ENCODE measurements around the gene PRIM2. TPM values are rescaled to one million over a fixed set of nuclear protein-coding genes. Genes with fewer than 3 reads are reported as not detected.
"Not testable (repeated sequence)": the region's sequence is repeated elsewhere in the genome, so short reads cannot be mapped to it uniquely, and the experiment has no call there.

Gene PRIM2
- total and polyA plus RNA-seq, 2 of the 4 experiments (the other 2 are of a cell fraction) = 11.8 to 37.5 TPM

GRCh38 chr6:57523221-57523620, 205.8 kb downstream of the PRIM2 start:
- H4K5ac ChIP-seq (ENCODE audit: low read depth, low read length); H4K91ac ChIP-seq (ENCODE audit: insufficient read depth, low read depth, low read length); H4K8ac ChIP-seq (ENCODE audit: low read depth in 2 of 2, low read length in 2 of 2); CTCF ChIA-PET; H3K36me3 ChIP-seq (ENCODE audit: control insufficient read depth, insufficient read depth, low read length); H3K27me3 ChIP-seq (ENCODE audit: control insufficient read depth, insufficient read depth, low read length); H3K18ac ChIP-seq (ENCODE audit: low read depth, low read length); DNase-seq; H3K9ac ChIP-seq (ENCODE audit: low read depth, low read length); H2AK9ac ChIP-seq (replicated peaks; ENCODE audit: low read depth, low read length, poor library complexity); H2BK5ac ChIP-seq (ENCODE audit: low read depth, low read length, poor library complexity, severe bottlenecking); H3K14ac ChIP-seq (replicated peaks; ENCODE audit: low read depth, low read length); H4K20me1 ChIP-seq (ENCODE audit: insufficient read depth, low read length); H3K9me3 ChIP-seq (ENCODE audit: control insufficient read depth, insufficient read depth, low read length); in situ Hi-C loops (cut with MboI; ENCODE audit: low sequenced_read_pairs); H3K23ac ChIP-seq (ENCODE audit: low read depth, low read length); H3K79me1 ChIP-seq (ENCODE audit: low read depth in 1 of 2, low read length in 2 of 2); H2AFZ ChIP-seq (replicated peaks; ENCODE audit: low read length, poor library complexity); BruUV-seq (replicated peaks); H2AK5ac ChIP-seq (ENCODE audit: low read depth, low read length); H3K27ac ChIP-seq (ENCODE audit: insufficient read depth, low read length); H3K4me2 ChIP-seq (ENCODE audit: low read depth, low read length); H2BK20ac ChIP-seq (ENCODE audit: low read depth, low read length); dilution Hi-C loops (cut with HindIII; ENCODE audit: low sequenced_read_pairs, unreplicated experiment); H2BK120ac ChIP-seq (ENCODE audit: low read depth, low read length); H3K4me1 ChIP-seq (ENCODE audit: control insufficient read depth, insufficient read depth, low read length); H3K4me3 ChIP-seq (ENCODE audit: insufficient read depth, low read depth, low read length); POLR2A ChIA-PET (ENCODE audit: unreplicated experiment); H2BK15ac ChIP-seq (ENCODE audit: low read depth, low read length); intact Hi-C loops (cut with micrococcal nuclease); H3K56ac ChIP-seq (ENCODE audit: extremely low read depth, insufficient read depth, low read length); H3K9me1 ChIP-seq (ENCODE audit: insufficient read depth, low read length); H3K4ac ChIP-seq (ENCODE audit: low read depth, low read length): not testable (repeated sequence)
- peak; percentile 32 for ATAC-seq (ENCODE audit: low read depth)
- no CpG with 5 or more reads among the region's 2 CpGs for WGBS, 2 experiments (ENCODE audit: extremely low coverage in 2 of 2, insufficient read length in 1 of 2)

- H3K27me3 ChIP-seq (ENCODE audit: control insufficient read depth, insufficient read depth, low read length); H3K36me3 ChIP-seq (ENCODE audit: control insufficient read depth, insufficient read depth, low read length); H3K9me3 ChIP-seq (ENCODE audit: control insufficient read depth, insufficient read depth, low read length); H4K5ac ChIP-seq (ENCODE audit: low read depth, low read length); H3K9ac ChIP-seq (ENCODE audit: low read depth, low read length); H4K91ac ChIP-seq (ENCODE audit: insufficient read depth, low read depth, low read length); H3K14ac ChIP-seq (replicated peaks; ENCODE audit: low read depth, low read length); H3K4me3 ChIP-seq (ENCODE audit: insufficient read depth, low read depth, low read length); intact Hi-C loops (cut with micrococcal nuclease); H4K8ac ChIP-seq (ENCODE audit: low read depth in 2 of 2, low read length in 2 of 2); H2AK9ac ChIP-seq (replicated peaks; ENCODE audit: low read depth, low read length, poor library complexity); H3K79me1 ChIP-seq (ENCODE audit: low read depth in 1 of 2, low read length in 2 of 2); CTCF ChIA-PET; H3K18ac ChIP-seq (ENCODE audit: low read depth, low read length); H3K4ac ChIP-seq (ENCODE audit: low read depth, low read length); H3K9me1 ChIP-seq (ENCODE audit: insufficient read depth, low read length); H2BK5ac ChIP-seq (ENCODE audit: low read depth, low read length, poor library complexity, severe bottlenecking); POLR2A ChIA-PET (ENCODE audit: unreplicated experiment); H3K56ac ChIP-seq (ENCODE audit: extremely low read depth, insufficient read depth, low read length); H3K4me2 ChIP-seq (ENCODE audit: low read depth, low read length); H2AFZ ChIP-seq (replicated peaks; ENCODE audit: low read length, poor library complexity); DNase-seq; ATAC-seq (ENCODE audit: low read depth); H4K20me1 ChIP-seq (ENCODE audit: insufficient read depth, low read length); H2BK120ac ChIP-seq (ENCODE audit: low read depth, low read length); H2AK5ac ChIP-seq (ENCODE audit: low read depth, low read length); in situ Hi-C loops (cut with MboI; ENCODE audit: low sequenced_read_pairs); BruUV-seq (replicated peaks); H3K27ac ChIP-seq (ENCODE audit: insufficient read depth, low read length); H3K4me1 ChIP-seq (ENCODE audit: control insufficient read depth, insufficient read depth, low read length); H3K23ac ChIP-seq (ENCODE audit: low read depth, low read length); H2BK20ac ChIP-seq (ENCODE audit: low read depth, low read length); H2BK15ac ChIP-seq (ENCODE audit: low read depth, low read length); dilution Hi-C loops (cut with HindIII; ENCODE audit: low sequenced_read_pairs, unreplicated experiment): not testable (repeated sequence)
- no CpG with 5 or more reads among the region's 1 CpG for WGBS, 2 experiments (ENCODE audit: extremely low coverage in 2 of 2, insufficient read length in 1 of 2)
Observed at GRCh38 chr6:57529755-57530154, 212.3 kb downstream of the PRIM2 start.

All from IMR-90 (cell line).